PFSK-1 (cell line): Measurements from ENCODE around the gene NFKBIZ.

Experiments used
- FOXP2 ChIP-seq: optimal IDR thresholded peaks from 2 replicates; pipeline ENCODE3; 2011; ENCODE audit warnings: borderline replicate concordance, control low read depth, inconsistent platforms; ENCODE audit not compliant: insufficient read depth; ENCODE audit errors: extremely low read length, extremely low read depth
- POLR2AphosphoS5 ChIP-seq: IDR thresholded peaks from 2 replicates; pipeline ENCODE4 v1.6.1; 2012; ENCODE audit warnings: low read depth, mild to moderate bottlenecking, control low read depth, low read length, moderate library complexity
- REST ChIP-seq, 2 experiments: IDR thresholded peaks; 2 replicates each; pipeline versions ENCODE4 v1.6.1 to v1.8.0; 2011 to 2012; ENCODE audit warnings: low read depth in 2 of 2, low read length in 2 of 2, control low read depth in 1 of 2, inconsistent platforms in 1 of 2, mild to moderate bottlenecking in 1 of 2, moderate library complexity in 1 of 2; ENCODE audit not compliant: insufficient read depth in 1 of 2
- SIN3A ChIP-seq: IDR thresholded peaks from 2 replicates; pipeline ENCODE4 v1.6.1; 2012; ENCODE audit warnings: mild to moderate bottlenecking, low read length, moderate library complexity, borderline replicate concordance; ENCODE audit not compliant: insufficient read depth
- TAF1 ChIP-seq: IDR thresholded peaks from 2 replicates; pipeline ENCODE4 v1.6.1; 2012; ENCODE audit warnings: low read length, control low read depth, borderline replicate concordance; ENCODE audit not compliant: insufficient read depth

DNA sequence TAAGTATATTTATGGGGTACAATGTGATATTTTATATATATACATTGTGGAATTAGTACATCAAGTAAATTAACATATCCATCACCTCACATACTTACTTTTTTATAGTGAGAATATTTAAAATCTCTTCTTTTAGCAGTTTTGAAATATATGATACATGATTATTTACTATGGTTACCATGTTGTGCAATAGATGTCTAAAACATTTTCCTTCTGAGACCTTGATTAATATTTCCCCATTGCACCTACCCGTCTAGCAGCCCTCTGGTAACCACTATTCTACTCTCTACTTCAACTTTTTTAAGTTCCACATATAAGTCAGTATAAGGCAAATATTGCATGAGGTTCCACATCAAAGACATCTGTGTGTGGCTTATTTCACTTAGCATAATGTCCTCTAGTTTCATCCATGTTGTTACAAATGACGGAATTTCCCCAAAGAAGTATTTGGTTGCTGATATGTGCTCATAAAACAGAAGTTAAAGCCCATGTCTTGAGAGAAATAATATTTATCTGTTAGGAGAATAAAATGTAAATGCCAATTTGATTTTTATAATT, 29.6 kb upstream of the NFKBIZ start:
- no peak for TF ChIP-seq POLR2AphosphoS5
- TF ChIP-seq SIN3A = no peak
- TF ChIP-seq REST (IDR thresholded peaks at IDR 0.05; ENCODE audit: insufficient read depth in 1 of 2, low read depth in 2 of 2, low read length in 2 of 2) = no peak
- no peak for TF ChIP-seq TAF1
- no peak for TF ChIP-seq FOXP2
